ENCODE results near the gene ARPC1B.

The ARPC1B gene

DNA sequence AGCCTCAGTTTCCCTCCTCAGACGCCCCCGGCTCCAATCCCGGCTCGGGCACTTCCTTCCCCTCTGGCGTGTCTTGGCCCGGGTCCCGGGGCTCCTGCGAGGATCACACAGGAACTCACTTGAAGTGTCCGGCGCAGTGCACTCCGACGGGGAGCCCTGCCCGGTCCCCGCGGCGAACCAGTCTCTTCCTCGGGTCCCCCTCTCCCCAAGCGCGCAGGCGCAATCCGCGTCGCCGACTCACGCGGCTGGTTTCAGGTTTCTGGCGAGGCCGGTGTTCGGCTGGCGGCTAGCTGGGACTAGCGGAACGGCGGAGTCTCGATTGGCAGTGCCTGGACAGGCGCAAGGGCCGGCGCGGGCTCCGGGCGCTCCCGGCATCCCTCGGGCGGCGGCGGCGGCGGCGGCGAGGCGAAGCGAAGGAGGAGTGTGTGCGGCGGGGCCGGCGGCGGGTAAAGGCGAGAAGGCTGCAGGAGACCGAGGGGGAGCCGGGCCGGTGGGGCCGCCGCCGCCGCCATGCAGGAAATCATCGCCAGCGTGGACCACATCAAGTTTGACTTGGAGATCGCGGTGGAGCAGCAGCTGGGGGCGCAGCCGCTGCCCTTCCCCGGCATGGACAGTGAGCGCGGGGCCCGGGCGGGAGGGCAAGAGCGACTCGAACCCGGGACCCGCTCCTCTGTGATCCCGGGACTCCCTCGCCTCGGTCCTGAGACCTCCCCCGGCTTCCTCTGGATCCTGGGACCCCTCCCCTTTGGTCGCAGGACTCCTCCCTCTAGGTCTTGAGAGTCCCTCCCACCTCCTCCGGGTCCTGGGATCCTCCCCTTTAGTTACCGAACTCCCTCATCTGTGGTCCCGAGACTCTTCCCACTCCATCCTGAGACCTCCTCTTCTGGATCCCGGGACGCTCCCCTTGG, 64.3 kb downstream of the ARPC1B start, which contains the start of the genes CPSF4 and PTCD1:
Gene CPSF4 (plus strand): TSS at position 371 of the 908 bp plus-strand sequence. CDS start 140 bp downstream, at position 511.
Gene PTCD1 (minus strand): TSS at position 226 of the 908 bp plus-strand sequence. CDS start 3,556 bp downstream, outside the sequence.
- TF ChIP-seq, protein P1, sequence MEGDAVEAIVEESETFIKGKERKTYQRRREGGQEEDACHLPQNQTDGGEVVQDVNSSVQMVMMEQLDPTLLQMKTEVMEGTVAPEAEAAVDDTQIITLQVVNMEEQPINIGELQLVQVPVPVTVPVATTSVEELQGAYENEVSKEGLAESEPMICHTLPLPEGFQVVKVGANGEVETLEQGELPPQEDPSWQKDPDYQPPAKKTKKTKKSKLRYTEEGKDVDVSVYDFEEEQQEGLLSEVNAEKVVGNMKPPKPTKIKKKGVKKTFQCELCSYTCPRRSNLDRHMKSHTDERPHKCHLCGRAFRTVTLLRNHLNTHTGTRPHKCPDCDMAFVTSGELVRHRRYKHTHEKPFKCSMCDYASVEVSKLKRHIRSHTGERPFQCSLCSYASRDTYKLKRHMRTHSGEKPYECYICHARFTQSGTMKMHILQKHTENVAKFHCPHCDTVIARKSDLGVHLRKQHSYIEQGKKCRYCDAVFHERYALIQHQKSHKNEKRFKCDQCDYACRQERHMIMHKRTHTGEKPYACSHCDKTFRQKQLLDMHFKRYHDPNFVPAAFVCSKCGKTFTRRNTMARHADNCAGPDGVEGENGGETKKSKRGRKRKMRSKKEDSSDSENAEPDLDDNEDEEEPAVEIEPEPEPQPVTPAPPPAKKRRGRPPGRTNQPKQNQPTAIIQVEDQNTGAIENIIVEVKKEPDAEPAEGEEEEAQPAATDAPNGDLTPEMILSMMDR (IDR thresholded peaks at IDR 0.05; ENCODE audit: low read depth, low read length) = no peak
- H3K4me3 ChIP-seq (ENCODE audit: low read depth, low read length) = peak within 1 kb of the TSS; percentile 85
- peak; percentile 97 for DNase-seq
- no peaks in the 10 kb centered on the region for H3K9me3 ChIP-seq (ENCODE audit: severe bottlenecking)
- H3K36me3 ChIP-seq = peaks cover 46% of the 10 kb centered on the region
- H3K27me3 ChIP-seq (ENCODE audit: insufficient read depth, low read depth, severe bottlenecking) = no peaks in the 10 kb centered on the region
- peak within 1 kb of the TSS; percentile 95 for H3K27ac ChIP-seq

GRCh38 chr7:99440195-99440594, 65.7 kb downstream of the ARPC1B start:
- TF ChIP-seq, protein P1 (IDR thresholded peaks at IDR 0.05; ENCODE audit: low read depth, low read length) = no peak
- DNase-seq = no peak
- peaks cover 52% of the 10 kb centered on the region for H3K36me3 ChIP-seq
- no peaks in the 10 kb centered on the region for H3K9me3 ChIP-seq (ENCODE audit: severe bottlenecking)
- no peak overlapping the region for H3K27ac ChIP-seq
- no peak overlapping the region for H3K4me3 ChIP-seq (ENCODE audit: low read depth, low read length)
- no peaks in the 10 kb centered on the region for H3K27me3 ChIP-seq (ENCODE audit: insufficient read depth, low read depth, severe bottlenecking)
